ENCODE data around the gene CDK2. TPM values are rescaled to one million over a fixed set of nuclear protein-coding genes. Genes with fewer than 3 reads are reported as not detected.

CDK2 gene
- total RNA-seq, 4 donors from 2014 or later: 6.4 to 11.7 (median 8.1) TPM

GRCh38 chr12:55965240-55965639, 1.4 kb upstream of the CDK2 start:
- Histone ChIP-seq H3K9me3 (no peaks in the 10 kb centered on the region), H3K36me3 (no peaks in the 10 kb centered on the region), H3K4me3 (no peak overlapping the region), H3K27me3 (peaks cover 0 to 3% (median 0%) of the 10 kb centered on the region in 3 donors), H3K27ac (no peak overlapping the region), H3K4me1 (peaks cover 14 to 15% of the 10 kb centered on the region in 2 donors)
- ATAC-seq (no peak), DNase-seq (no peak)
- intact Hi-C loops (cut with DNase I; ENCODE audit: low total_unique reads) (no loop called here), in situ Hi-C loops (cut with MboI; ENCODE audit: low sequenced_read_pairs in 4 of 4) (no loop called here)
- no peak for TF ChIP-seq POLR2A (IDR thresholded peaks at IDR 0.05)
- TF ChIP-seq, protein P1, sequence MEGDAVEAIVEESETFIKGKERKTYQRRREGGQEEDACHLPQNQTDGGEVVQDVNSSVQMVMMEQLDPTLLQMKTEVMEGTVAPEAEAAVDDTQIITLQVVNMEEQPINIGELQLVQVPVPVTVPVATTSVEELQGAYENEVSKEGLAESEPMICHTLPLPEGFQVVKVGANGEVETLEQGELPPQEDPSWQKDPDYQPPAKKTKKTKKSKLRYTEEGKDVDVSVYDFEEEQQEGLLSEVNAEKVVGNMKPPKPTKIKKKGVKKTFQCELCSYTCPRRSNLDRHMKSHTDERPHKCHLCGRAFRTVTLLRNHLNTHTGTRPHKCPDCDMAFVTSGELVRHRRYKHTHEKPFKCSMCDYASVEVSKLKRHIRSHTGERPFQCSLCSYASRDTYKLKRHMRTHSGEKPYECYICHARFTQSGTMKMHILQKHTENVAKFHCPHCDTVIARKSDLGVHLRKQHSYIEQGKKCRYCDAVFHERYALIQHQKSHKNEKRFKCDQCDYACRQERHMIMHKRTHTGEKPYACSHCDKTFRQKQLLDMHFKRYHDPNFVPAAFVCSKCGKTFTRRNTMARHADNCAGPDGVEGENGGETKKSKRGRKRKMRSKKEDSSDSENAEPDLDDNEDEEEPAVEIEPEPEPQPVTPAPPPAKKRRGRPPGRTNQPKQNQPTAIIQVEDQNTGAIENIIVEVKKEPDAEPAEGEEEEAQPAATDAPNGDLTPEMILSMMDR (IDR thresholded peaks at IDR 0.05 in 4 of 5, conservative IDR thresholded peaks at IDR 0.05 in 1 of 5): no peak

DNA sequence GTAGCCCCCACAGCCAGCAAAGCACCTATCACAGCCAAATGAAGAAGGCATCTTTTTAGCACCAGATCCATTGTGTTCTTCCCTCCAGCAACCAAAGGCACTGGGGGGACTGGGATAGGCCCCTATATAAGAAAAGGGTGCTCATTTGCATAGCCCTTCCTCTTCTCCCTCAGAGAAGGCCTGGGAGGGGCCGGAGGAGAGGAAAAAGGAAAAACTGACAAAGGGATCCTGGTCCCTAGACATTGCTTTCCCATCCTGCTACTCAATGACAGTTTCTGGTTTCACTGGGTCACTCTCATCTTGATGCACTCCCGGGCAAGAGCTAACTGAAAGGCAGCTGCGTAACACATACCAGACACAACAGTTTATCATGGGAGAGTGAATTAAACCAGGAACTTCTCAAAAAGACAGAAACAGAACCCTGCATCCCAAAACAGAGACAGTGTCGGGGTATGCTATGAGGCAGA, 656 bp upstream of the CDK2 start, which contains the start of gene PMEL:
Gene PMEL, minus strand, starts transcription at position 102 of the 467 bp plus-strand sequence. Its CDS starts 31 bp downstream, at position 71.
- no peak for DNase-seq

GRCh38 chr12:55969356-55969755, 2.7 kb downstream of the CDK2 start:
- H3K27ac ChIP-seq: no peak overlapping the region
- no peak overlapping the region for H3K4me3 ChIP-seq
- peaks cover 0 to 7% of the 10 kb centered on the region in 2 donors for H3K36me3 ChIP-seq
- intact Hi-C loops (cut with DNase I; ENCODE audit: low total_unique reads): no loop called here
- no peaks in the 10 kb centered on the region for H3K9me3 ChIP-seq
- DNase-seq: no peak
- no peaks in the 10 kb centered on the region for H3K27me3 ChIP-seq
- peaks cover 24 to 27% of the 10 kb centered on the region in 2 donors for H3K4me1 ChIP-seq
- in situ Hi-C loops (cut with MboI; ENCODE audit: low sequenced_read_pairs in 4 of 4): no loop called here
- no peak for ATAC-seq
- TF ChIP-seq, protein P1 (IDR thresholded peaks at IDR 0.05 in 4 of 5, conservative IDR thresholded peaks at IDR 0.05 in 1 of 5): no peak
- TF ChIP-seq POLR2A (IDR thresholded peaks at IDR 0.05): no peak

More for the DNA sequence above, 656 bp upstream of the CDK2 start, which contains the start of gene PMEL:
- Histone ChIP-seq H3K4me3 (peak within 1 kb of the TSS; percentile 73 to 90 (median 81)), H3K36me3 (peaks cover 0 to 6% of the 10 kb centered on the region in 2 donors), H3K4me1 (peaks cover 14 to 15% of the 10 kb centered on the region in 2 donors), H3K27ac (peak within 1 kb of the TSS; percentile 78 to 85 (median 80)), H3K27me3 (peaks cover 0 to 3% (median 0%) of the 10 kb centered on the region in 3 donors), H3K9me3 (no peaks in the 10 kb centered on the region)
- intact Hi-C loops (cut with DNase I; ENCODE audit: low total_unique reads) (loop anchor here (1.0 kb wide), 1 partner anchor 40 kb away; no protein-coding TSS in a partner anchor), in situ Hi-C loops (cut with MboI; ENCODE audit: low sequenced_read_pairs in 4 of 4) (no loop called here)
- no peak for TF ChIP-seq POLR2A (IDR thresholded peaks at IDR 0.05)
- TF ChIP-seq, protein P1 (IDR thresholded peaks at IDR 0.05 in 4 of 5, conservative IDR thresholded peaks at IDR 0.05 in 1 of 5): no peak
- peak; percentile 12 to 28 for ATAC-seq

- in situ Hi-C loops (cut with MboI; ENCODE audit: low sequenced_read_pairs in 4 of 4): no loop called here
Observed at GRCh38 chr12:55970775-55971174, 4.1 kb downstream of the CDK2 start.

More at GRCh38 chr12:55970775-55971174, 4.1 kb downstream of the CDK2 start:
- no peak for ATAC-seq
- Histone ChIP-seq H3K9me3 (no peaks in the 10 kb centered on the region), H3K27me3 (no peaks in the 10 kb centered on the region), H3K36me3 (peaks cover 0 to 7% of the 10 kb centered on the region in 2 donors), H3K4me3 (no peak overlapping the region), H3K4me1 (peaks cover 32 to 39% of the 10 kb centered on the region in 2 donors), H3K27ac (no peak overlapping the region)
- intact Hi-C loops (cut with DNase I; ENCODE audit: low total_unique reads): loop anchor here (5.0 kb wide), 1 partner anchor 153 kb away; the partner anchor contains the start of genes ORMDL2 and SARNP
- no peak for TF ChIP-seq POLR2A (IDR thresholded peaks at IDR 0.05)
- TF ChIP-seq, protein P1 (IDR thresholded peaks at IDR 0.05 in 4 of 5, conservative IDR thresholded peaks at IDR 0.05 in 1 of 5): no peak
- DNase-seq: no peak

Measured in gastrocnemius medialis (tissue), 4 donors.